Choroid plexus epithelial cell (primary cell): ENCODE data around the gene TPRG1.

Source experiments
- DNase-seq: peaks from one replicate; pipeline ENCODE4 v3.0.0-alpha.2; 2010; ENCODE audit warnings: low read depth
- H3K4me3 ChIP-seq: 2 replicates; pipeline ENCODE4 v1.5.1; 2011; ENCODE audit warnings: low read depth, mild to moderate bottlenecking, control low read depth, low read length, moderate library complexity
- TF ChIP-seq, protein P1 (sequence below): conservative IDR thresholded peaks from 2 replicates; pipeline ENCODE4 v1.5.1; 2011; ENCODE audit warnings: low read depth, mild to moderate bottlenecking, control low read depth, inconsistent platforms, low read length, moderate library complexity

TPRG1 gene

DNA sequence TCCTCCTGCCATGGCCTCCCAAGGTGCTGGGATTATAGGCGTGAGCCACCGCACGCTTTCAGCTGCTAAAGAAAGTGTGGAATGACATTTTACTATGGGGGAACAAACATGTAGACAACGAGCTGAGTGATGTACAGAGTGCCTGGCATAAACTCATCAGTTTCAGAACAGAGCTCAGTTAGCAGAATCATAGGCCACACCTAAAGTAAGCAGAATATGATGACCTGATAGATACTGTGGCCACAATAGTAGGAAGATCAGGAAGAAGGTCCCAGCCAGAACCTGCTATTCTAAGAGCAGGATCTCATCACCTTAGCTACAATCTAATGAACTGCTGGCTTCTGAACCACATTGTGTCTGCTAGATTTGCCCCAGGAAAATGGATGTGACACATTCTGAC lies 158.3 kb downstream of the TPRG1 start:
- H3K4me3 ChIP-seq = no peak overlapping the region
- DNase-seq = no peak
- TF ChIP-seq, protein P1, sequence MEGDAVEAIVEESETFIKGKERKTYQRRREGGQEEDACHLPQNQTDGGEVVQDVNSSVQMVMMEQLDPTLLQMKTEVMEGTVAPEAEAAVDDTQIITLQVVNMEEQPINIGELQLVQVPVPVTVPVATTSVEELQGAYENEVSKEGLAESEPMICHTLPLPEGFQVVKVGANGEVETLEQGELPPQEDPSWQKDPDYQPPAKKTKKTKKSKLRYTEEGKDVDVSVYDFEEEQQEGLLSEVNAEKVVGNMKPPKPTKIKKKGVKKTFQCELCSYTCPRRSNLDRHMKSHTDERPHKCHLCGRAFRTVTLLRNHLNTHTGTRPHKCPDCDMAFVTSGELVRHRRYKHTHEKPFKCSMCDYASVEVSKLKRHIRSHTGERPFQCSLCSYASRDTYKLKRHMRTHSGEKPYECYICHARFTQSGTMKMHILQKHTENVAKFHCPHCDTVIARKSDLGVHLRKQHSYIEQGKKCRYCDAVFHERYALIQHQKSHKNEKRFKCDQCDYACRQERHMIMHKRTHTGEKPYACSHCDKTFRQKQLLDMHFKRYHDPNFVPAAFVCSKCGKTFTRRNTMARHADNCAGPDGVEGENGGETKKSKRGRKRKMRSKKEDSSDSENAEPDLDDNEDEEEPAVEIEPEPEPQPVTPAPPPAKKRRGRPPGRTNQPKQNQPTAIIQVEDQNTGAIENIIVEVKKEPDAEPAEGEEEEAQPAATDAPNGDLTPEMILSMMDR = no peak

- DNase-seq = no peak
- no peak overlapping the region for H3K4me3 ChIP-seq
- TF ChIP-seq, protein P1 = no peak
Measured at GRCh38 chr3:189331002-189331418, 159.2 kb downstream of the TPRG1 start.

GRCh38 chr3:189334064-189334920 lies 162.5 kb downstream of the TPRG1 start:
- TF ChIP-seq, protein P1 = no peak
- DNase-seq = no peak
- no peak overlapping the region for H3K4me3 ChIP-seq

- TF ChIP-seq, protein P1 = no peak
- DNase-seq = no peak
- H3K4me3 ChIP-seq = no peak overlapping the region
Measured at GRCh38 chr3:189337673-189338091, 165.9 kb downstream of the TPRG1 start.

DNA sequence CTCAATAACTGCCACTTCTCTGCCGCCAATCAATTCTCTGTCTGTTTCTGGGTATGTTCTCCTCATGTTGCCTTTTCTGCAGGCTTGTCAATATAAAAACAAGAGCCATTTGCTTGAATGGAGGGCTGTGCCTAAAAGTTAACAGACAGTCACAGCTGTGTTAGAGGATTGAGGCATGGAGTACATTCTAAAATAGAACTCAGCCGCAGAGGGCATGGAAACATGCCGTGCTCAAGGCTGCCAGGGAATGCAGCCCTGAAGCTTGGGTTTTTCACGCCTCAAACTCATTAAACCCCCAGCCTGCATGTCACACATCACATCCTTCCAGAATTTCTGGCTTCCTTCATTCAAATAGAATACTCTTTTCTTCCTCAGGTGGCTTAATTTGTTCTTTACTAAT lies 166.6 kb downstream of the TPRG1 start:
- no peak for DNase-seq
- TF ChIP-seq, protein P1 = no peak
- no peak overlapping the region for H3K4me3 ChIP-seq

- TF ChIP-seq, protein P1 = no peak
- no peak for DNase-seq
- no peak overlapping the region for H3K4me3 ChIP-seq
Measured at GRCh38 chr3:189339996-189340395, 168.2 kb downstream of the TPRG1 start.

- H3K4me3 ChIP-seq = no peak overlapping the region
- no peak for DNase-seq
- TF ChIP-seq, protein P1 = peak; percentile 42
Measured at GRCh38 chr3:189340680-189341460, 169.1 kb downstream of the TPRG1 start.
